Stimulated activated memory B cell treated with anti-CD40 and anti-IgM and Interleukin-4, amounts not matched to agents 10 μg/mL and 1 μg/mL and 100 μg/mL, for 72 hours (primary cell): ENCODE results near the gene LHFPL3.
"Not testable (repeated sequence)": the region's sequence is repeated elsewhere in the genome, so short reads cannot be mapped to it uniquely, and the experiment has no call there.

Source experiments
- ATAC-seq: fragments of 150-1000 bp; cut with Tn5 transposase; 2 replicates; pipeline ENCODE4 v1.10.0; 2021
- H3K27ac Mint-ChIP-seq: one replicate; pipeline ENCODE4 v1.8.0; 2022; ENCODE audit warnings: mild to moderate bottlenecking, mixed read lengths
- H3K27me3 Mint-ChIP-seq: one replicate; pipeline ENCODE4 v1.8.0; 2022; ENCODE audit warnings: mixed read lengths
- H3K36me3 Mint-ChIP-seq: one replicate; pipeline ENCODE4 v1.8.0; 2022; ENCODE audit warnings: mixed read lengths
- H3K4me1 Mint-ChIP-seq: one replicate; pipeline ENCODE4 v1.8.0; 2022; ENCODE audit warnings: mixed read lengths
- H3K4me3 Mint-ChIP-seq: one replicate; pipeline ENCODE4 v1.8.0; 2022; ENCODE audit warnings: mild to moderate bottlenecking, moderate library complexity, mixed read lengths
- H3K9me3 Mint-ChIP-seq: one replicate; pipeline ENCODE4 v1.8.0; 2022; ENCODE audit warnings: mixed read lengths

The LHFPL3 gene

DNA sequence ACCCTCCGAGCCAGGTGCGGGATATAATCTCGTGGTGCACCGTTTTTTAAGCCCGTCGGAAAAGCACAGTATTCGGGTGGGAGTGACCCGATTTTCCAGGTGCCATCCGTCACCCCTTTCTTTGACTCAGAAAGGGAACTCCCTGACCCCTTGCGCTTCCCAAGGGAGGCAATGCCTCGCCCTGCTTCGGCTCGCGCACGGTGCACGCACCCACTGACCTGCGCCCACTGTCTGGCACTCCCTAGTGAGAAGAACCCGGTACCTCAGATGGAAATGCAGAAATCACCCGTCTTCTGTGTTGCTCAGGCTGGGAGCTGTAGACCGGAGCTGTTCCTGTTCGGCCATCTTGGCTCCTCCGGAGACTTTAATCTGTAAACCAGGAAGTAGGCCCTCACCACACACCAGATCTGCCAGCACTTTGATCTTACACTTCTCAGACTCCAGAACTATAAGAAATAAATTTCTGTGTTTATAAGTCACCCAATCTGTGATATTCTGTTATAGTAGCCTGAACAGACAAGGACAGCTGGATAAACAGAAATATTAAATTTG lies 235.0 kb downstream of the LHFPL3 start:
- not testable (repeated sequence) for ATAC-seq, H3K4me3 Mint-ChIP-seq, H3K27me3 Mint-ChIP-seq, H3K4me1 Mint-ChIP-seq, H3K36me3 Mint-ChIP-seq, H3K9me3 Mint-ChIP-seq, H3K27ac Mint-ChIP-seq

GRCh38 chr7:104569751-104570150 lies 241.3 kb downstream of the LHFPL3 start:
- ATAC-seq, result no peak
- Mint-ChIP-seq H3K9me3 (no peaks in the 10 kb centered on the region), H3K4me1 (no peaks in the 10 kb centered on the region), H3K27ac (no peak overlapping the region), H3K36me3 (no peaks in the 10 kb centered on the region), H3K4me3 (no peak overlapping the region), H3K27me3 (no peaks in the 10 kb centered on the region)

DNA sequence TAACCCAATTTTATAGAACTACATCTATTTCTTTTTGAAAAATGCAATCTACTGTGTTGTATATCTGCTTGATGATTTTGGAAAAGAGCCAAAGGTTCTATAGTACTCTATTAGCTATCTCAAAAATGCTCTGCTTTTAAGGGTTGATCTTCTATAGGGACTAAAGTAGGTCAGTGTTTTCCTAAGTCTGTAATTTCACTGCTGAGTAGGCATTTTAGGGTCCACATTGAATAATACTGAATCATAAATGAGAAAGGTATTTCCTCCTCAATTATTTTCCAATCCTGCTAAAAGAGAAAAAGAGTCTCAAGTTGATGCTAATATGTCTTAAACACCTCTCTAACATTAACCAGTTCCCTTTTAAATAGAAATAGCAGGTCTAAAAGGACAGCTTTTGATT lies 244.2 kb downstream of the LHFPL3 start:
- Mint-ChIP-seq H3K4me3 (no peak overlapping the region), H3K27me3 (no peaks in the 10 kb centered on the region), H3K36me3 (no peaks in the 10 kb centered on the region)

DNA sequence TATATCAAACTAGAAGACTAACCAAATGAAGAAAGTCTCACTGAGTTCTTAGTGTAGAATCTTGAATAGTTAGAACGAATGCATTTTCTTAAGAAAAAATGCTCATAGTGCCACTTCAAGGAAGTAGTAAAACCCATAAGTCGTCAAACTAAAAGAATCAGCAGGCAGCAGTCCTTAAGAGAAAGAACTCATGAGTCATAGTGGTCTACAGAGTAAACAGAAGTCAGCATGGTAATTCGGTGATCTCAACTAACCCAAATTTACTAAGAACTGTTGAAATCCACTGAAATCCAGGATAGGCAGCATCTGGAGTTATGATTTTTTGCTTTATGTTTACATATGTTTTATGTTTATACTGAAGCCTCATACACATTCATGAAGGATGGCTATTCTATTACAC lies 256.2 kb downstream of the LHFPL3 start:
- no peak overlapping the region for H3K27ac Mint-ChIP-seq
- ATAC-seq, result no peak
- H3K4me3 Mint-ChIP-seq, result no peak overlapping the region
- H3K36me3 Mint-ChIP-seq, result no peaks in the 10 kb centered on the region
- no peaks in the 10 kb centered on the region for H3K27me3 Mint-ChIP-seq
- peaks cover 2% of the 10 kb centered on the region for H3K9me3 Mint-ChIP-seq
- H3K4me1 Mint-ChIP-seq, result no peaks in the 10 kb centered on the region

More for the DNA sequence above, 244.2 kb downstream of the LHFPL3 start:
- H3K27ac Mint-ChIP-seq, result no peak overlapping the region
- H3K4me1 Mint-ChIP-seq, result no peaks in the 10 kb centered on the region
- H3K9me3 Mint-ChIP-seq, result no peaks in the 10 kb centered on the region
- ATAC-seq, result no peak

DNA sequence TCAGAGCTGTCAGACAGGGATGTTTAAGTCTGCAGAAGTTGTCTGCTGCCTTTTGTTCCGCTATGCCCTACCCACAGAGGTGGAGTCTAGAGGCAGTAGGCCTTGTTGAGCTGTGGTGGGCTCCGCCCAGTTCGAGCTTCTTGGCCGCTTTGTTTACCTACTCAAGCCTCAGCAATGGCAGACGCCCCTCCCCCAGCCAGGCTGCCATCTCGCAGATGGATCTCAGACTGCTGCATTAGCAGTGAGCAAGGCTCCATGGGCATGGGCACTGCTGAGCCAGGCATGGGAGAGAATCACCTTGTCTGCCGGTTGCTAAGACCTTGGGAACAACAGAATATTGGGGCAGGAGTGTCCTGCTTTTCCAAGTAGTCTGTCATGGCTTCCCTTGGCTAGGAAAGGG lies 267.2 kb downstream of the LHFPL3 start:
- not testable (repeated sequence) for H3K4me1 Mint-ChIP-seq, H3K27ac Mint-ChIP-seq, H3K4me3 Mint-ChIP-seq, H3K27me3 Mint-ChIP-seq, ATAC-seq, H3K36me3 Mint-ChIP-seq
- H3K9me3 Mint-ChIP-seq, result peaks cover 10% of the 10 kb centered on the region

DNA sequence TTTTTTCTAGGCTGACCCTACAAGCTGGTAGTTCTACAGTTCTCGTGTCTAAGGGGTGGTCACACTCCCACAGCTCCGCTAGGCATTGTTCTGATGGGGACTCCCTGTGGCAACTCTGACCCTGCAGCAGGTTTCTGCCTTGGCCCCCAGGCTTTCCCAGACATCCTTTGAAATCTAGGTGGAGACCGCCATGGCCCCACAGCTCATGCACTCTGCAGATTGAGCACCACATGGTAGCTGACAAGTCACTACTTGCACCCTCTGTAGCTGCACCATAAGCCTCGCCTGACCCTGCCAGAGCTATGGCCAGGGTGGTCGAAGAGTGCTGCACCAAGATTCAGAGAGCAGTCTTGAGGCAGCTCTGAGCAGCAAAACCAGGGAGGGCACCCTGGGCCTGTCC lies 275.6 kb downstream of the LHFPL3 start:
- Mint-ChIP-seq H3K9me3 (no peaks in the 10 kb centered on the region), H3K4me1 (no peaks in the 10 kb centered on the region), H3K27me3 (peaks cover 9% of the 10 kb centered on the region), H3K4me3 (no peak overlapping the region), H3K27ac (no peak overlapping the region), H3K36me3 (no peaks in the 10 kb centered on the region)
- ATAC-seq, result no peak

DNA sequence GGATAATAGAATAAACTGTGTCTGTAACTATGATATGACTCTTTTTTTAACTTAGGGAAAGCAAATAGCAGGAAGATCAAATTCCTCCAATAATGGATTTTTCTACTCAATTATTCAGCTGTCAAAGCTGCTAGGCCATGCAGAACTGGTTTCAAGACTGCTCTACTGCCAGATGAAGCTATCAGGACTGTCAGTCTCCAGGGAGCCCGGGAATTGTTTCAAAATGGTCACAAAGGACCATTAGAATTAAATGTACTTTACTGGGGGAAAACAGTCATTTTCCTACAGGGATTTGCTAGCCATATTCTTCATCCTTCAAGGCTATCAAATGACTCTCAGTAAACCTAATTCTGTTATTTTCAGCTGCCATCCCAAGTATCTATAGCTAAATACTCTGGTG lies 276.3 kb downstream of the LHFPL3 start:
- H3K36me3 Mint-ChIP-seq, result no peaks in the 10 kb centered on the region
- H3K27me3 Mint-ChIP-seq, result peaks cover 9% of the 10 kb centered on the region
- no peak overlapping the region for H3K27ac Mint-ChIP-seq
- no peaks in the 10 kb centered on the region for H3K4me1 Mint-ChIP-seq
- H3K4me3 Mint-ChIP-seq, result no peak overlapping the region
- no peaks in the 10 kb centered on the region for H3K9me3 Mint-ChIP-seq
- no peak for ATAC-seq

DNA sequence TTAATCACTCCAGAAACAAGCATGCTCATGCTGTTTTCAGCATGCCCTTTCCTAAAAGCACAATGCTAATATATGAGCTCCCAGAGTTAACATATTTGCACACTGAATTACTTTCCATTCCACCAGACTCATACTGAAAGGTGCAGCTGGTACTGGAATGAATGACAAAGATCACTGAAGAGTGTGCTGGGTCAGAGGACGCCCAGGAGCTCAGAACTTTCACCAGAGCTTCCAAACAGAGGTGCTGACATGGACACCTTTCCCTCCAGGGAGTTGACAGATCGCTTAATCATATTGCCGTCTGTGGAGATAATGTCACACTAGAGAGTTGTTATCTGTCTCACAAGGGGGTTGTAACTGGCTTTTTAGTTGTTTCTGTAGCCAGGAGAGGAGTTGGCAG lies 292.9 kb downstream of the LHFPL3 start:
- Mint-ChIP-seq H3K9me3 (peaks cover 3% of the 10 kb centered on the region), H3K27ac (no peak overlapping the region)

DNA sequence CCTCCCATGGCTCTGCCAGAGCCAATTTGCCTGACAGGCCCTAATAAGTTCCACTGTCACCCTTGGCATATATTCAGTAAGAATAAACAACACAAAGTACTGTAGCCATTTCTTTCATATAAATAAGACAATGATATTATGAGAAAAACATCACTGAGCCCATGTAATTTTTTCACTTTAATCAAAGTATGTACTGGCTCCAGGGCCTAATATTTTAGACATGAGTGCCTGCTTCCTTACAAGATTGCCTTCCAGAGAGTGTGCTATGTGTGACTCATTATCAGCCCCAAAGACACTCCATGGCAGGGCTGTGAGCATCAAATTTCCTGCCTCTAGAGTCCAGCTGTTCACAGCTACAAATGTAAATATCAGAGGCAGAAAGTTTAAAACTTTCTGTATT lies 297.6 kb downstream of the LHFPL3 start:
- peaks cover 5% of the 10 kb centered on the region for H3K4me1 Mint-ChIP-seq
- H3K36me3 Mint-ChIP-seq, result no peaks in the 10 kb centered on the region
- no peak overlapping the region for H3K4me3 Mint-ChIP-seq
- peaks cover 3% of the 10 kb centered on the region for H3K9me3 Mint-ChIP-seq
- no peak for ATAC-seq
- no peak overlapping the region for H3K27ac Mint-ChIP-seq
- peaks cover 9% of the 10 kb centered on the region for H3K27me3 Mint-ChIP-seq

More for the DNA sequence above, 292.9 kb downstream of the LHFPL3 start:
- peaks cover 5% of the 10 kb centered on the region for H3K4me1 Mint-ChIP-seq
- no peak for ATAC-seq
- no peaks in the 10 kb centered on the region for H3K27me3 Mint-ChIP-seq
- no peaks in the 10 kb centered on the region for H3K36me3 Mint-ChIP-seq
- no peak overlapping the region for H3K4me3 Mint-ChIP-seq

GRCh38 chr7:104627516-104627915 lies 299.1 kb downstream of the LHFPL3 start:
- H3K27me3 Mint-ChIP-seq, result peaks cover 9% of the 10 kb centered on the region
- no peak overlapping the region for H3K27ac Mint-ChIP-seq
- H3K4me3 Mint-ChIP-seq, result no peak overlapping the region
- no peaks in the 10 kb centered on the region for H3K36me3 Mint-ChIP-seq
- no peak for ATAC-seq
- H3K9me3 Mint-ChIP-seq, result peaks cover under 1% of the 10 kb centered on the region
- H3K4me1 Mint-ChIP-seq, result no peaks in the 10 kb centered on the region

- no peak for ATAC-seq
- Mint-ChIP-seq H3K27ac (no peak overlapping the region), H3K4me1 (no peaks in the 10 kb centered on the region), H3K27me3 (peaks cover 9% of the 10 kb centered on the region), H3K9me3 (no peaks in the 10 kb centered on the region), H3K4me3 (no peak overlapping the region), H3K36me3 (no peaks in the 10 kb centered on the region)
These were observed 299.6 kb downstream of the LHFPL3 start for GRCh38 chr7:104628017-104628416.

DNA sequence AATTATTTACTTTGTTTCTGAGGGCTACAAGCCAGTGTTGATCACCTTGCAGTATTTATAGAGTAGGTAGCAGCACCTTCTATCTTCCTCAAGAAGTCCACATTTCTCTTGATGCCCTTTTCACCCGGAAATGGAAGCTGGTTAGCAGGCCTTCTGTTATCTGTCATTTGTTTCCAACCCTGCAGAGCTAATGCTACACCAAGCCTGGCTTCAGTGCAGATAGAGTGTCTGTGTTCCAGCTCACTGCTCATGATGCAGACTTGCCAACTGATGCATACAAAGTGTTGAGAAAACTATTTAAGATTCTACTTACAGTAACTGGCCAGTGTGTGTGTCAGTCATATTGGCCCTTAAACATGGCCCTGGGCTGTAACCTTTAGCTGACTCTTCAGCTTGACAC lies 301.0 kb downstream of the LHFPL3 start:
- Mint-ChIP-seq H3K27ac (no peak overlapping the region), H3K9me3 (no peaks in the 10 kb centered on the region), H3K27me3 (peaks cover 9% of the 10 kb centered on the region), H3K4me3 (no peak overlapping the region), H3K4me1 (no peaks in the 10 kb centered on the region), H3K36me3 (no peaks in the 10 kb centered on the region)
- no peak for ATAC-seq

DNA sequence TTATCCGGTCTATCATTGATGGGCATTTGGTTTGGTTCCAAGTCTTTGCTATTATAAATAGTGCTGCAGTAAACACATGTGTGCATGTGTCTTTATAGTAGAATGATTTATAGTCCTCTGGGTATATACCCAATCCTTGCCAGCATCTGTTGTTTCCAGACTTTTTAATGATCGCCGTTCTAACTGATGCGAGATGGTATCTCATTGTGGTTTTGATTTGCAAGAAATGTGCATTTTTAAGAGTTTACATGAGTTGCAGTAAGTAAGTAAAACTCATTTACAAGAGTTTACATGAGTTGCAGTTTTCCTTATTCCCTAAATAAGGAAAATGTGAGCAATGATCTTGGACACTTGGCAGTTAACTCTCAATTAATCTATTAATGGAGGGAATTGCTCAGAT lies 312.1 kb downstream of the LHFPL3 start:
- Mint-ChIP-seq H3K27me3 (no peaks in the 10 kb centered on the region), H3K9me3 (peaks cover 5% of the 10 kb centered on the region)

GRCh38 chr7:104642560-104642959 lies 314.2 kb downstream of the LHFPL3 start:
- Mint-ChIP-seq H3K9me3 (peaks cover 5% of the 10 kb centered on the region), H3K27me3 (peaks cover 7% of the 10 kb centered on the region)

More for the DNA sequence above, 312.1 kb downstream of the LHFPL3 start:
- no peak overlapping the region for H3K4me3 Mint-ChIP-seq
- ATAC-seq, result no peak
- H3K4me1 Mint-ChIP-seq, result no peaks in the 10 kb centered on the region
- H3K27ac Mint-ChIP-seq, result no peak overlapping the region
- H3K36me3 Mint-ChIP-seq, result no peaks in the 10 kb centered on the region

DNA sequence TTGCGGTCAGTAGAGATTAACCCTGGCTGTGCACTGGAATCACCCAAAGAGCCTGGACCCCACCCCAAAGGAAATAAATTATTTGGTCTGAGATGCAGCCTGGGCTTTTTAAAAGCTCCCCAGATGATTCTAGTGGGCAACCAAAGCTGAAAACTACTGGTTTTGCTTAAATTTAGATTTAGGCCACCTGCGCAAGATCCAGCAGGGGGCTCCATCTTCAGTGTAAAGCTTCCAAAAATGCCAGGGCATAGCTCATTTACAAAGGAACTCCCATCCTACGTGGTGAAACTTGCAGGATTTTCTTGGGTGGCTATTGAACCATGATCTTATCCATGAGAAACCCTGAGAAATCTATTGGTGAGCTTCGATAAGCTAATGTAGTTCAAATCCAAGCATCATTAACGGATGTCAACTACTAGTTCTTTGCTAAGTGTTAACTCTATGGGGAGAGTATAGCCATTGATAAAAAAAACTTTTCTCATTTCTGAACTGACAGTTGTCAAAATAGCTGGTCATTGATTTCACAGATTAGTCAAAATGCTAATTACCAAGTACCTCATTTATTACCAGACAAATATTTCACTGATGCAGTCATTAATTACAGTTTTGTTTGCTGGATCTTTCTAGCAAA lies 315.3 kb downstream of the LHFPL3 start:
- Mint-ChIP-seq H3K4me3 (no peak overlapping the region), H3K27me3 (peaks cover 12% of the 10 kb centered on the region), H3K36me3 (no peaks in the 10 kb centered on the region), H3K9me3 (no peaks in the 10 kb centered on the region), H3K4me1 (no peaks in the 10 kb centered on the region), H3K27ac (no peak overlapping the region)
- no peak for ATAC-seq

More at GRCh38 chr7:104642560-104642959, 314.2 kb downstream of the LHFPL3 start:
- Mint-ChIP-seq H3K4me1 (no peaks in the 10 kb centered on the region), H3K36me3 (no peaks in the 10 kb centered on the region), H3K27ac (no peak overlapping the region), H3K4me3 (no peak overlapping the region)
- ATAC-seq, result no peak

GRCh38 chr7:104650991-104651640 lies 322.7 kb downstream of the LHFPL3 start:
- H3K36me3 Mint-ChIP-seq, result no peaks in the 10 kb centered on the region
- no peaks in the 10 kb centered on the region for H3K4me1 Mint-ChIP-seq
- peaks cover 23% of the 10 kb centered on the region for H3K27me3 Mint-ChIP-seq
- ATAC-seq, result no peak
- H3K9me3 Mint-ChIP-seq, result no peaks in the 10 kb centered on the region
- no peak overlapping the region for H3K27ac Mint-ChIP-seq
- no peak overlapping the region for H3K4me3 Mint-ChIP-seq
